Small intestine (tissue), 7 donors: ENCODE data around the gene CLASP1. TPM values are rescaled to one million over a fixed set of nuclear protein-coding genes. Genes with fewer than 3 reads are reported as not detected.
A peak's percentile ranks its signal among the peaks of the same experiment; 100 is the strongest.

Experiments
- DNase-seq, 2 donors: peaks; one replicate each; pipeline versions ENCODE4 v3.0.0 to v3.0.0-alpha.2; 2013
- FAIRE-seq: peaks from 2 replicates; lab custom pipeline; 2012; peaks lifted over from hg19 to GRCh38; lab: Jason Lieb, UNC
- H3K27ac ChIP-seq, 3 donors: one replicate each; pipeline ENCODE4 v1.5.1; 2013; ENCODE audit warnings: low read length in 2 of 3, mild to moderate bottlenecking in 2 of 3, control low read depth in 1 of 3, inconsistent platforms in 1 of 3, low read depth in 1 of 3, moderate library complexity in 1 of 3
- H3K27me3 ChIP-seq, 3 donors: one replicate each; pipeline ENCODE4 v1.6.1; 2013; ENCODE audit warnings: low read length in 3 of 3, inconsistent platforms in 1 of 3; ENCODE audit not compliant: control insufficient read depth in 3 of 3, insufficient read depth in 3 of 3
- H3K36me3 ChIP-seq, 3 donors: one replicate each; pipeline ENCODE4 v1.6.1; 2013; ENCODE audit warnings: low read length in 3 of 3, inconsistent platforms in 1 of 3, low read depth in 1 of 3, mild to moderate bottlenecking in 1 of 3, moderate library complexity in 1 of 3; ENCODE audit not compliant: control insufficient read depth in 3 of 3, insufficient read depth in 2 of 3
- H3K4me1 ChIP-seq, 3 donors: one replicate each; pipeline ENCODE4 v1.6.1; 2013; ENCODE audit warnings: low read length in 2 of 3, inconsistent platforms in 1 of 3, low read depth in 1 of 3, mild to moderate bottlenecking in 1 of 3, moderate library complexity in 1 of 3; ENCODE audit not compliant: control insufficient read depth in 3 of 3, insufficient read depth in 2 of 3
- H3K4me3 ChIP-seq, 3 donors: one replicate each; pipeline ENCODE4 v1.5.1; 2013; ENCODE audit warnings: low read length in 3 of 3, control low read depth in 1 of 3, inconsistent platforms in 1 of 3, low read depth in 1 of 3, mild to moderate bottlenecking in 1 of 3, moderate library complexity in 1 of 3
- H3K9me3 ChIP-seq, 2 donors: one replicate each; pipeline ENCODE4 v1.6.1; 2013; ENCODE audit warnings: low read depth in 1 of 2, low read length in 1 of 2; ENCODE audit not compliant: control insufficient read depth in 2 of 2, insufficient read depth in 1 of 2
- WGBS, 3 donors: extraction: QIAGEN DNeasy Blood & Tissue Kit; methylation state at CpG; one replicate each; pipeline ENCODE4 v1.1.7; 2013; 5-methylcytosine and 5-hydroxymethylcytosine counted together
- polyA plus RNA-seq, 4 donors: library from polyadenylated mRNA; stranded (reverse) in 3 of 4; unstranded in 1 of 4; fragments of 200-250 nt in 3 of 4; fragments of 120-200 nt in 1 of 4; gene quantifications; one replicate each; pipeline versions ENCODE4 v1.2.1 to v1.2.3, GENCODE V29; 2013
- donor health status: healthy with polysubstance abuse.
- donor health status: control.
- donor health status: control.
- donor health status: Bipolar disorder and iron deficiency.
- donor health status: healthy.

The CLASP1 gene
- polyA plus RNA-seq, 4 donors = 3.5 to 24.1 (median 8.6) TPM

GRCh38 chr2:121470917-121471316 lies 178.3 kb downstream of the CLASP1 start:
- DNase-seq = no peak
- Histone ChIP-seq H3K36me3 (peaks cover 8 to 19% (median 19%) of the 10 kb centered on the region in 3 donors), H3K9me3 (no peaks in the 10 kb centered on the region), H3K27ac (no peak overlapping the region), H3K27me3 (no peaks in the 10 kb centered on the region), H3K4me3 (no peak overlapping the region), H3K4me1 (no peaks in the 10 kb centered on the region)
- no peak for FAIRE-seq
- WGBS, 3 donors = 94 to 97% (median 94%) methylated on average over 4 of the region's 4 CpGs

GRCh38 chr2:121469356-121469755 lies 179.9 kb downstream of the CLASP1 start:
- H3K9me3 ChIP-seq = no peaks in the 10 kb centered on the region
- 85 to 90% (median 87%) methylated on average over 3 of the region's 3 CpGs for WGBS, 3 donors
- H3K36me3 ChIP-seq = peaks cover 8 to 19% (median 19%) of the 10 kb centered on the region in 3 donors
- no peaks in the 10 kb centered on the region for H3K27me3 ChIP-seq
- no peaks in the 10 kb centered on the region for H3K4me1 ChIP-seq
- H3K27ac ChIP-seq = no peak overlapping the region
- no peak overlapping the region for H3K4me3 ChIP-seq
- no peak for FAIRE-seq
- DNase-seq = peak; percentile 3 to 16

- Histone ChIP-seq H3K27ac (no peak overlapping the region), H3K4me1 (no peaks in the 10 kb centered on the region), H3K36me3 (peaks cover 8 to 19% (median 19%) of the 10 kb centered on the region in 3 donors), H3K4me3 (no peak overlapping the region), H3K27me3 (no peaks in the 10 kb centered on the region), H3K9me3 (no peaks in the 10 kb centered on the region)
- DNase-seq (no peak), FAIRE-seq (no peak)
- 94 to 98% (median 98%) methylated on average over 6 of the region's 6 CpGs for WGBS, 3 donors
These were observed 180.3 kb downstream of the CLASP1 start for GRCh38 chr2:121468936-121469335.

- Histone ChIP-seq H3K27ac (no peak overlapping the region), H3K27me3 (no peaks in the 10 kb centered on the region), H3K9me3 (no peaks in the 10 kb centered on the region), H3K36me3 (peaks cover 11 to 14% (median 13%) of the 10 kb centered on the region in 3 donors), H3K4me3 (no peak overlapping the region), H3K4me1 (no peaks in the 10 kb centered on the region)
- FAIRE-seq (no peak), DNase-seq (no peak)
- 85 to 94% (median 92%) methylated on average over 3 of the region's 3 CpGs for WGBS, 3 donors
These were observed 190.0 kb downstream of the CLASP1 start for GRCh38 chr2:121459291-121459690.

GRCh38 chr2:121456325-121456724 lies 192.9 kb downstream of the CLASP1 start:
- H3K27ac ChIP-seq = no peak overlapping the region
- no peak for DNase-seq
- no peaks in the 10 kb centered on the region for H3K4me1 ChIP-seq
- 93 to 97% (median 97%) methylated on average over 3 of the region's 3 CpGs for WGBS, 3 donors
- H3K27me3 ChIP-seq = no peaks in the 10 kb centered on the region
- FAIRE-seq = no peak
- H3K36me3 ChIP-seq = peaks cover 12 to 17% (median 12%) of the 10 kb centered on the region in 3 donors
- no peaks in the 10 kb centered on the region for H3K9me3 ChIP-seq
- no peak overlapping the region for H3K4me3 ChIP-seq

GRCh38 chr2:121455446-121455845 lies 193.8 kb downstream of the CLASP1 start:
- FAIRE-seq (no peak), DNase-seq (no peak)
- H3K36me3 ChIP-seq = peaks cover 14 to 19% (median 14%) of the 10 kb centered on the region in 3 donors
- 83 to 91% (median 85%) methylated on average over 5 of the region's 5 CpGs for WGBS, 3 donors
- H3K9me3 ChIP-seq = no peaks in the 10 kb centered on the region
- no peak overlapping the region for H3K27ac ChIP-seq
- no peaks in the 10 kb centered on the region for H3K4me1 ChIP-seq
- H3K4me3 ChIP-seq = no peak overlapping the region
- H3K27me3 ChIP-seq = no peaks in the 10 kb centered on the region

GRCh38 chr2:121454549-121455090 lies 194.6 kb downstream of the CLASP1 start:
- Histone ChIP-seq H3K27me3 (no peaks in the 10 kb centered on the region), H3K27ac (no peak overlapping the region), H3K4me3 (no peak overlapping the region), H3K36me3 (peaks cover 12 to 21% (median 12%) of the 10 kb centered on the region in 3 donors), H3K4me1 (no peaks in the 10 kb centered on the region), H3K9me3 (no peaks in the 10 kb centered on the region)
- FAIRE-seq (no peak), DNase-seq (no peak)
- 93 to 98% (median 94%) methylated on average over 7 of the region's 7 CpGs for WGBS, 3 donors

- no peak for FAIRE-seq
- H3K36me3 ChIP-seq = peaks cover 26 to 33% (median 28%) of the 10 kb centered on the region in 3 donors
These were observed 197.9 kb downstream of the CLASP1 start for GRCh38 chr2:121451398-121451797.

GRCh38 chr2:121450301-121450700 lies 199.0 kb downstream of the CLASP1 start:
- no peak for DNase-seq
- no peak overlapping the region for H3K4me3 ChIP-seq
- no peak for FAIRE-seq

More at GRCh38 chr2:121451398-121451797, 197.9 kb downstream of the CLASP1 start:
- Histone ChIP-seq H3K27me3 (no peaks in the 10 kb centered on the region), H3K27ac (no peak overlapping the region), H3K9me3 (no peaks in the 10 kb centered on the region), H3K4me1 (no peaks in the 10 kb centered on the region), H3K4me3 (no peak overlapping the region)
- 79 to 91% (median 88%) methylated on average over 4 of the region's 4 CpGs for WGBS, 3 donors
- DNase-seq = no peak

More at GRCh38 chr2:121450301-121450700, 199.0 kb downstream of the CLASP1 start:
- H3K36me3 ChIP-seq = peaks cover 25 to 29% (median 29%) of the 10 kb centered on the region in 3 donors
- H3K9me3 ChIP-seq = no peaks in the 10 kb centered on the region
- WGBS, 3 donors = 87 to 94% (median 91%) methylated on average over 4 of the region's 4 CpGs
- no peaks in the 10 kb centered on the region for H3K27me3 ChIP-seq
- H3K4me1 ChIP-seq = no peaks in the 10 kb centered on the region
- H3K27ac ChIP-seq = no peak overlapping the region
